Measurements from ENCODE around the gene TSPAN18.

TSPAN18 gene

DNA sequence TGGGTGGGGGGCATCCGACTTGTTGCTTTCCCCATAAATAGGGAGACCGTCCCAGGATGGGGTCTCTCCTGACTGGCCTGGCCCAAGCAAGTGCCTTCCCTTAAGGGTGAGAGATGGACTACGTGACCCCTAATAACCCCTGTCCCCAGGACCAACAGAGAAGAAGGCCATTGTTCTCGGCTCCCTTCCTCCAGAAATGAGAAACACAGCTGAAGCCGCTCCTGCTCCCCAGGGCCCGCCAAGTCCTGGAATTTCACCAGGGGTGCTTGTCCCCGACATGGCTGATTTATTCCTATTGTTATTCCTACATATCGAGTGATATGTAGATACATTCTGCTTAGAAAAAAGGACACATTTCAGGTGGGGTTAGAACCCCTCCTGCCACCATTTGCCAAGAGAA, 123.2 kb downstream of the TSPAN18 start:
- DNase-seq = no peak

DNA sequence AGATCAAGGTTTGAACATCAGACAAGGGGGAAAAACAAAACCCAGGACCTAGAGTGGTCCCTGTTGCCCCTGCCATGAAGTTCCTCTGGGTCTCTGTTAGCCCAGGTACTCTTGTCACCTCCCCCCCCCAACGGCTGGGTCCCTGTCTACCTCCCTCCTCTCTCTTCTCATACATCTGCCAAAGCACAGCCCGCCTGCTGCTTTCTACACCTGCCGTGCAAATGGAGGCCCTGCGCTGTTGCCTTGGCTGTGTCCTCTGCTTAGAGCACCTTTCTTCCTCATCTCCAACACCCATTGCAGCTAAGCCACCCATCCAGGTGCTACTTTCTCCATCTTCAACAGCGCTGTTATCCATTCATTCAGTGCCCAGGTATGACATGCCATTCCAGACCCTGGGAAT, 124.7 kb downstream of the TSPAN18 start:
- DNase-seq = no peak

DNA sequence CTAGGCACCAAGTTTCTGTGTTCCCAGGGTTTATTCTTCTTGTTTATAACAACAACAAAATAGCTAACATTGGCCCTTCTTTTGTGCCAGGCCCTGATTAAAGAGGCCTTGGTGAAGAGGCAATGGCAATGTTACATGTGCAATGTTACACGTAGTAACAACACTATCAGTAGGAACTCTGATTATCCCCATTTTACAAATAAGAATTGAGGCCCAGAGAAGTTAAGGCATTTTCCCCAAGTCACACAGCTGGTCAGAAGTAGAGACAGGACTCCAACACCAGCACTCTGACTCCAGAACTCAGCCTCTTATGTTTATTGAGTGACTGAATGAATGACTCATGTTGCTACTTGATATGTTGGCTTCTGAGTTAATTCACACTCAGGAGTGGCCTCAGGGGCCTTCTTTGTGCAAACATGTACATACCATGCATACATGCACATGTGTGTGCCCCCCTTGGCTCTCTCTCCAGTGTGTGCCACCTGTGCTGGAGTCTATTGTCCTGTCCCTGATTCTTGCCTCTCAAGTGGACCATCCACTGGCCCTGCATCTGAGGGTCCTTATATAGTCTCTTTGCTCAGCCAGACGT, 125.5 kb downstream of the TSPAN18 start:
- no peak for DNase-seq

DNA sequence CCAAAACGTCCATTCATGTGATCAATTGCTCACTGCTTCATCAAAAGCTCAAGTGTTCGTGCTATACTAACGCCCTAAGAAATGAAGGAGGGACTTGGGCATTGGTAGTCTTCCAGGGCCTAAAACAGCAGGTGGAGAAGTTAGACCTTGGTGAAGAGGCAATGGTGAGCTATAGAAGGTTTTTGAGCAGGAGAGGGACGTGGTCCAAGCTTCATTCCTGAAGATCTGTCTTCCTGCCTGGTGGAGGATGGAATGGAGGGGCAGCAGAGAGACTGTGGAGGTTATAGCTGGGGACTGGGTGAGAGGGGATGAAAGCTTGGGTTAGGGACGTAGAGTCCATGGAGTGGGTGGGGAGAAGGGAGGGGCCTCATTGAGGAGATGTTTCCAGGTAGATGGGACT, 126.2 kb downstream of the TSPAN18 start:
- no peak for DNase-seq

DNA sequence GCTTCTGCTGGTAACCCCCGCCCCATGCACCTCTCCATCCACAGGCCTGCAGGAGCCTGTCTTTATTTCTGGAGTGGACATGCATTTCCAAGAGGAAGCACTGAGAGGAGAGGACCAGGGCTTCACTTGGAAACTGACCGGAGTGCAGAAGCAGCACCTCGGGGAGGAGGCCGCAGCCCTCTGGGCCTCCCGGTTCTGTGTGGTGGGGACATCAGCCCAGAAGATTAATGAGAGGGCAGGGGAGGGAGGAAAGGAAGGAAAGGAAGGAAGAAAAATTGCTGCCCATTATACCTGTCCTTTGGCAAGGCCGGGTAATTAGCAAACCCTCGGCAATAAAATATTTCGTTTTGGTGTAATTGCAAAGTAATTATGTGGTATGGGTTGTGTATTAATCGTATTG, 126.9 kb downstream of the TSPAN18 start:
- no peak for DNase-seq

DNA sequence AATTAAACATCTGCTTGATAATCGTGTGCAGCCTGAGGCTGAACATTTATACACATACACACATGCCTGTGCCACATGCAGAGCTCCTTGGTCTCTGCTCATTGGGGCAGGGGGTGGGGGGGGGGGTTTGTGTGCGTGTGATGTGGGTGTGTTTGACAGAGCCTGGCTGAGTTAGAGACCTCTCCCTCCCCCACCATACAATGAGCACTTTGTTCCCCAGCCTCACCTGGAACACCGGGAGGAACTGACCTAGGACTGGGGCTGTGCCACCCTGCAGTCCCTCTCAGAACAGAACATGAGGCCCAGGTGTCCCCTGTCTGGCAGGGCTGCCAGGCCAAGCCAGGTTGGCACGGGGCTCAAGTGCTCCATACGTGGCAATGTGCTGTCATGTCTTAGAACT, 127.3 kb downstream of the TSPAN18 start:
- DNase-seq = no peak

DNA sequence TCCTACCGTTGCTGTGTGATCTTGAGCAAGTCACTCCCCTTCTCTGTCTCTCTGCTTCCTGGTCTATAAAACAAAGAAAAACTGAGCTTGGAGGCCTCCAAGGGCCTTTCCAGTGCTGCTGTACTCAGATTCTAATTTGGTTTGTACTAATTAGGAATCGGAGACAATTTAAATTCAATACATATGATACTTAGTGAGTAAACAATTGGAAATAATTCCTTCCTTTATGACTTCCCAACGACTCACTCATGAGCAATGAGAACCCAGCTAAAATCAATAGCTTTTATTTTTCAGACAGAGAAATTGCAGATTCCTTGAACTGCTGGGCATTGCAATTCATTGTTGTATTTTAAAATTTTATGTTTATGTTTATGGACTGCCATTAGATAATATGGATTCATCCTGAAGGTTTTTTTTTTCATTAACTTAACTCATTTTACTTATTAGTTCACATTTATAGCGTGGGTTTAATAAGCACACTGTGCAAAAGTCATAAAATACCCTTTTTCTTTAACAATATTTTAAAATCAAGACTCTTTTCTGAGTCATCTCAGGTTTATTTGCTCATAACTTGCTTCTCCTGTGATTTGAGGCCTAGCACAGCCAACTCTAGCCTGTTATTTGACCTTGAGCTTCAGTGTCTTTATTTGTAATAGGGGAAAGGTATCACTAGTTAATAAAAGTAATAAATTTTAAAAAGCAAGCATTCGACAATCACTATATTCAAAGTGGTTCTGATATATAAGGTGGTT, 128.2 kb downstream of the TSPAN18 start:
- DNase-seq = no peak

DNA sequence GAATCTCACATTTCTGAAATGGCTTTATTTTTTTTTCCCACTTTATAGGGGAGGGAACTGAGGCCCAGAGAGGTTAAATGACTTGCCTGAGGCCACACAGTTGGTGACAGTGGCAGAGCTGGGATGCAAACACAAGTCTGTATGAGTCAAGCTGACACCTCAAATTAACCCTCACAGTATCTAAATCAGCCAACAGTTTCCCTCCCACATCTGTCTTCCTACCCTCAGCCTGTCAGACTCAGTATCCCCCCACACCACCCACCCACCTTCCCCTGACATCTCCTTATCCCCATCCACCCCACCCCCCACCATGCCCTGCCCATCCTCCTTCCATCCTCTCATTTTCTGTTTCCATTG, 128.7 kb downstream of the TSPAN18 start:
- peak in 1 of 2 donors; percentile 32 for DNase-seq

DNA sequence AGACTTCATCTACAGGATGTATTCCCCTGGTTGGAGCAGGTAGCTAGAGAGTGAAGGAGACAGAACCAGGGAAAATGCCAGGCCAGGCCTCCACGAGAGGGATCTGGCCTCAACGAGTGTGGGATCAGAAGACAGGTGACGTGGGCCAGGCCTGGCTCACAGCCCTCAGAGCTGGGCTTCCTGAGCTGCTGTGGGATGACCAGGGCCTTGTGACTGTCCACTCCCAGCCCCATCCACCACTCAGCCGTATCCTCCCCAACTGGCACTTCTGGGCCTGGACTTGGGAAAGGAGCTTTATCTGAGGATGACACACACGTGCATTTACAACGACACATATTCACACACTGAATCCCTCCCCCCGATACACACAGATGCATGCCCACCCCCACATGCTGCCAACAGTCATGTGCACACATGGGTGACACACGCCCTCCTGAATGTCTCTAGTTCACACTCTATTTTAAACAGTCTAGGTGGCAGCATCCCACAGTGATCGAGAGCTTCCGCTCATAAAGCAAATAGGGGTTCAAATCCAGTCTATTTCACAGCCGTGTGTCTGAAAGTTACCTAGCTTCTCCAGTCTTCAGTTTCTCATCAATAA, 130.8 kb downstream of the TSPAN18 start:
- DNase-seq = no peak

DNA sequence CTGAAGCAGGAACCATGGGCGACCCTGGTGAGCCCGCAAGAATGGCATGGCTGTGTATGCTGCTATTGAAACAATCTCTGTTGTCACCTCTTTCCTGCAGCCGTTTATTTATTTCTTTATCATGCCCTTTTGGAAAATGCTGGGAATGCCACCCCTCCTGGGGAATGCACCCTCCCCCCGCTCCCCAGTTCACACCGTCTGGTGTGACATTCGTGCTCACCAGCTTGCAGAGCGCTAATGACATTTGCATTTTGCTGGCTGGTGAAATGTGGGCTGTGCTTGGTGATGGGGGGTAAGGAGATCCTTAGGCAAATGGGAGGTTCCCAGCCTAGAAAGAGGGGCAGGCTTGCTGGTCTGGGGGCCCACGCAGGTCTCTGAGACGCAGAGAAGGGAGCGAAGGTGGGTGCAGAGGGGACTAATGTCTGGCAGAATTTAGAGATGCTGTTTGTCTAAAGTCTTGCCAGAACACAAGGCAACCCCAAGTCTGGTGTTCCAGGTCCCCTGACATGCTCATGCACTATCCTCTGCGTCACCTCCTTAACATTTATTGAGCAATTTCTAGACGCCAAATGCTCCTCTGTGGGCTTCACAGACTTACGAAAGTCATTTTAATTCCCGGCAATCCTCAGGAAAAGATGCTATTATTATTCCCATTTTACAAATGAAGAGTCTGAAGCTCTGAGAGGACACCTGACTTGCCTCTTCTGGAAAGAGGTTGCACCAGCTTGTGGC, 132.2 kb downstream of the TSPAN18 start:
- DNase-seq = no peak

DNA sequence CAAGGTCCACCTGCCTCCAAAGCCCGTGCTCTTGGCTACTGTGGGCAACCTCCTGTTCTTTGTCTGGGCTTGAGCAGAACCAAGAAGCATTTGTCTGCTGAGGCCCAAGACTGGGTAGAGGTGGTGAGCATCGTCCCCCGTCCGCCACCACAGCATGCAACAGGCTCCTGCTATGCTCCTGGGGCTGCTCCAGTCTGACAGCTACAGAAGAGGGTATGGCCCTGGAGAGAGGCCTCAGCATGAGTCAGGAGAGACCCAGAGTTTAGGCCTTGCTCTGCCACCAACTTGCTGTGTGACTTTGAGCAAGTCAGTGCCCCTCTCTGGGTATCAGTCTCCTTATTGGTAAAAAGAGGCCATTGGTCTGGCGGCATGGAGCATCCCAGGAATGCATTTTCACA, 132.8 kb downstream of the TSPAN18 start:
- no peak for DNase-seq

DNA sequence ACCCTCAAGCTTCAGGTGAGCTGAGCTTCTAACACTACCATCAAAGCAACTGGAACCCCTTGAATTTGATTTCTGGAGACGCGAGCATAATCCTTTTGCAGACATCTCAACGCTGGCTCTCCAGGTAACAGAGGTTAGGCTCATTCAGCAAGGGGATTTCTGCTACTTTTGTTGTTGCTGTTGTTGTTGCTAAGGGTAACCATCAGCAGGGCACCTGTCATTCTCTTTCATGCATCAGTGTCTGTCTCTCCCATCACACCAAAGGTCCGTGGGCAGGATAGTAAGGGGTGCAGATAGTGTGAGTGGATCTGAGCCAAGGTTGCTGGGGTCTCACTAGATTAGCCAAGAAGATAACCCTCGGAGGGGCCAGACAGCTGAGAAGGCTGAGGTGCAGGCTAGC, 133.6 kb downstream of the TSPAN18 start:
- no peak for DNase-seq

DNA sequence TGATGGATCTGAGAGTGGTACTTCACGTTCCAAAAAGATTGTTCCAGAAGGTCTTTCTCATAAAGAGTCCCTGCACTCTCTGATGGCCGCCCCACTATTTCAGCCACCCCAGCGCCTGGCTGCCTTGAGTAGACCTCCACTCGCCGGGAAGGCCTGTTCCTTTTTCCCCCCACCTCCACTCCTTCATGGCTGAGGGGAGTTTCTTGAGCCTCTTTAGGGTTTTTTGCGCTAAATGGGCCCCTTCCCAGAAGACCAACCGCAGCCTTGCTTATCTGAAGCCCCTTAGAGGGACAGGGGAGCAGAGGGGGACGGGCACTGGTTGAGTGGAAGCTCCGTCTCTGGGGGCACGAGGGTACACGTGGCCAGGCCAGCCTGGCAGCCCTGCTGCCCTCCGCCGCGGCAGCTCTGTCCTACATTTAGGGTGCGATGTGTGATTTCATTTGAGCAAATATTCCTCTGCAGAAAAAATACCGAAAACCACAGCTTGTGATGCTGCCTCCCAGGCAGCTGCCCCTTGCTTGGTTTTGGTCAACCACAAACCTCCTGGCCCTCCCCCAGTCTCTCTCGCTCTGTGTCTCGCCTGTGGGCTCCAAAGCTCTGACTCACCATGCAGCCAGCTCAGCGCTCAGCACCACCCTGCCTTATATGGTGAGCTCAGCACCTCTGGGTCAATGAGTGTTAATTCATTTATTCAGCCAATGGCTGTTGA, 135.2 kb downstream of the TSPAN18 start:
- peak; percentile 82 to 85 for DNase-seq

DNA sequence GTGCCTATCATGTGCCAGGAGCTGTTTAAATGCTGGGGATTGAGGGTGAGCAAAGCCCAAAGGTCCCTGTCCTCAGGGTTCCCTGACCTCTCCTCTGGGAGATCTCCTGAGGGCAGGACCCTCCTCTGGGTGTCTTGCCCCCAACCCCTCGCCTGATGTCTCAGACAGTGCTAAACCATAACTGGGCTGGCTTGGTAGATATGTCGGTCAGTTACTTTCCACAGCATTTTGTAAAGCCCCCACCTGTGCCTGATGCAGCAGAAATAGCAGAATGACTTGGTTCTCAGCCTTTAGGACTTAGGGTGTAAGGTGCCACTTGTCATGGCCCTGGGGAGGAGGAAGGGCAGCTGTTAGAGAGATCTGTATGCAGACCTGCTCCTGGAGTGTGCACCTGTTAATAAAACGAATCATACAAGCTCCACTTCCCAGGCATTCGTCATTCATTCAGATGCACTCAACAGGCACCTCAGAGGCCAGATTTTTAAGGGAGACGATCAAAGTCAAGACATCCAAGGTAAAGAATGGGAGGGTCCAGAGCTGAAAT, 135.9 kb downstream of the TSPAN18 start:
- no peak for DNase-seq

DNA sequence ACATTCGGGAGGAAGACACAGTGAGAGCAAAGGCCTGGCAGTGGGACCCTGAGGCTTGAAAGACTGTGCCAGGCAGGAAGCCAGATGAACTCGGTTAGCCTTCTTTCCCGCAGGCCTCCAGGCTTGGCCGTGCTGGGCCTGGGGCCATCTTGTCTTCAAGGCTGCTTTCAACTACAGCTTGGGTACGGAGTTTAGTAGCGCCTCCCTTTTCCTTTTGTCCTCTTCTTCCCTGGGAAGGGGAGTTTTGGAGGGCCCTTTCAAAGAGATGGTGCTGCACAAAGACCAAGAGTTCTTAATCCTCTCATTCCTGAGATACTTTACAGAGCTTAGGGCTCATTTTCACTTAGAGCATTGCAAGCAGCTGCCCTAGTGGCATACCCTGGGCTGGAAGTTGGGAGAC, 136.5 kb downstream of the TSPAN18 start:
- no peak for DNase-seq

DNA sequence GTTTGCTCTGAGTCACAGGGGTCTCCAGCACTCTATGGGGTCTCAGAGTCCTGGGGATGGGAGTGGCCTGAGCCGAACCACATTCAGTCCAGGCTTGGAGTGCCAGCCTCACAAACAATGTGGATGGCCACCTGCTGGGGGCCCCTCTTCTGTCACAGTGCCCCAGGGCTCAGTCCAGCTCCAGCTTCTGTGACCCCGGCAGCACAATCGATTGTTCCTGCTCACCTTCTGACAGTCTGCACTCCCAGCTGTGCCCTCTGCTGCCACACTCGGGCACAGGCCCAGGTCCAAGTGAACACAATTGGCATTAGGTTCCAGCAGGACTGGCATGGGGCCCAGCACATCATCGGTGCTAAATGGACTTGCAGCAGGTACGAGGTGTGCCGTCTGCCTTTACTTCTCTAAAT, 139.1 kb downstream of the TSPAN18 start:
- no peak for DNase-seq

DNA sequence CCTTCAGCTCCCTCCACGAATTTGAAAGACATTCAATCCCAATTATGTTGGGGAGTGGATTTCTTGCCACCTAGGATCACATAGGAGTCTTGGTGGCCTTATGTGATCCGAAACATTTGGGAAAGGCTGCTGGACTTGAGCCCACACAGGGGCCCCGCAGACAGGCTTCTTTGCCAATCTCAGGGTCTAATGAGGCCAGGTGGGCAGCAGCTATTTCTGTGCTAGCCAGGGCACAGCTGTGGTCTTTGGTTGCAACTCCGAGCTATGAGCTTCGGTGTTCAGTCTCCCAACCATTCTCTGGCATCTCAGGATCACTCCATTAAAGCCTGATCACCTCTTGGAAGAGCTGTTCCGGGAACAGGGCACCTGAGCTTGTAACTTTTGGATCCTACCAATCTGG, 139.5 kb downstream of the TSPAN18 start:
- no peak for DNase-seq

DNA sequence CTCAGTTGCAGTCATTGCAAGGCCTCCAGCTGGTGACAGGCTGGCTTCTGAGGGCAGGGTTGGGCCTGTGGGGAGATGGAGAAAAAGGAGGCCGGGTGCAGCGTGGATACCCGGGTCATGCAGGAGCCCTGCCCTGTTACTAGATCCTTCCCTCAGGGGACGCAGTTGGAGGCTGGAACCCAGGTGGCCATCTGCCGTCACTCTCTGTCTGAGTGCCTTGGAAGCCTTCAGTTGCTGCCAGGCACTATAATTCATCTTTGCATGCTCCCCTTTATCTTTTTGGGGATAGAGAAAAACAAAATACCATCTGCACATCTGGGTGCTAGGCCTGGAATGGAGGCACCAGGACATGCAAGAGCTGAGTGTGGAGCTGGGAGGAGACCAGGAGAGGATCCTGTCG, 141.3 kb downstream of the TSPAN18 start:
- DNase-seq = no peak

DNA sequence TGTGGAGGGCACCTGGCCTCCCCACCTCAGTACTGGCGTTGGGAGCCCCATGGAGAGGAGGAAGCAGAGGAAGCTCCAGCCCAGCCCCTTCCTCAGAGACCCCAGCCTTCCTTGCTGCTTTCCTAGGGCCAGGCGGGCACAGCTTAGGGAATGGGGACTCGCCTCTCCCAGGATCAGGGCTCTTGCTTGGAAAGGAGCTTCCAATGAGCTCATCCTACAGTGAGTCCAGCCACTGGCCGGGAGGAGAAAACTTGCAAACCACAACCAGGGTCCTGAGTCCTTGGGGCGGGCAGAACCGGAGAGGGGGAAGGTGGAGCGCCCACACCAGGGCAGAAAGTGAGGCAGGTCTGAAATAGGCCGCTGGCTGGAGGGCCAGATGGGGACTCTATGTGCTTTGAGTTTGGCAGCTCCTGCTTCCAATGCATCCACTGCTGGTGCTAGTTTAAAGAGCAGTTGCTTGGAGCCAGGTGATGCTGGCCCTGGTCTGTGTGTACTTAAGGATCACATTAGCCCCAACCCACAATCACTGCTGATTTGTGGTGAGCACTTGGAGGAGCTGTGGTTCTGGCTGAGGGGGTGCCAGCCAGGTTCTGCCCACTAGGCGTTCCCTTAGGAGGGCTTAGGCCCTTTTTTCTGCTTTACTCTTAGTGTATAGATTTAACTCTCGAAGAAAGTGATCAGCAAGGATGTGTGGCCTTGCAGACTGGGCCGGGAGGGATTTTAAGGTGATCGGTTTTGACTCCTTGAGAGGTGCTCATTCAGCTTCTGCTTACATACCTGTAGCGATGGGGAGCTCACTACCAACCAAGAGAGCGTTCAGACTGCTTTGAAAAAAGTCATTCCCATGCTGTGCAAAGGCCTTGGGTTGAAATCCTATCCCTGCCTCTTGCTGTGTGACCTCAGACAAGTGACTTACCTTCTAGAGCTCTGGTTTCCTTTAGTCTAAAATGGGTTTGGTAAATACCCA, 142.0 kb downstream of the TSPAN18 start:
- no peak for DNase-seq

DNA sequence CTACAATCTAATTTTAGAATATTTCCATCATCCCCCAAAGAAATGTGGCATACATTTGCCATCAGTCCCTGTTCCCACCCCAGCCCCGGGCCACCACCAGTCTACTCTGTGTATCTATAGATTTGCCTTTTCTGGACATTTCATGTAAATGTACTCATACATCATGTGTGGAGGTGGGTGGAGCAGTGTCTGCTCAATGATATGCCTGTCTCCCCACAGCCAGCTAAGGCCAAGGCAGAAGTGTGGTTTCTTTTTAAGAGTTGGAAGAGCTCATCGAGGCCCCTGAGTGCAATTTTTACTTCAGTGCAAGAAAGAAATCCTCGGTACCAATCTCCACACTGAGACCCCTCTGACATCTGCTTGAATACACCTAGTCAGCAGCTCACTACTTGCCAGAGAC, 143.4 kb downstream of the TSPAN18 start:
- no peak for DNase-seq

DNA sequence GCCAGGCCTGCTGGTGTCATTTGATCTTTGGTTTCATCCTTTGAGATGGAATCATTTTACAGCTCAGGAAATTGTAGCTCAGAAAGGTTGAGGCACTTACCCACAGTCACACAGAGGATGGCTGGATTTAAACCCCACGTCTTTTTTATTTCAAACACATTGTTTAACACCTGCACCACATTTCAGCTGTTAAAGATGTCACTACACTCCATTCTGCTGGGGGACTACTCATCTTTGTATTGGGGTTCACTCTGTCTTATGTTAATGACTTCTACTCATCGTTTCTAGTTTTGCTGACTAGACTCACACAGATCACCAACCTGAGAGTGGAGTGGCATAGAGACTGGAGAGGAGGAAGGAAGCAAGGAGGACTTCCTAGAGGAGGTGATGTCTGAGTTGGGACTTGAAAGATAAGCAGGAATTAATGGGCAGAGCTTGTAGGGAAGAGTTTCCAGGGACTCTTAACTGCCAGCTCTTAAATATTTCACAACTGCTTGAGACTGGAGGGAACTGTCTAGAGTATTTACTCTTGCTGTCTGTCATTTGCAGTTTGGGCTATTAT, 143.9 kb downstream of the TSPAN18 start:
- DNase-seq = no peak
